NCI-H2107 treated with DMSO at 0.1 percent for 48 hours (cell line): ENCODE measurements around the gene CST7.

Source experiments
- DNase-seq: peaks from one replicate; lab custom pipeline; 2025; ENCODE audit not compliant: unreplicated experiment; lab: John Stamatoyannopoulos, UW

The CST7 gene

DNA sequence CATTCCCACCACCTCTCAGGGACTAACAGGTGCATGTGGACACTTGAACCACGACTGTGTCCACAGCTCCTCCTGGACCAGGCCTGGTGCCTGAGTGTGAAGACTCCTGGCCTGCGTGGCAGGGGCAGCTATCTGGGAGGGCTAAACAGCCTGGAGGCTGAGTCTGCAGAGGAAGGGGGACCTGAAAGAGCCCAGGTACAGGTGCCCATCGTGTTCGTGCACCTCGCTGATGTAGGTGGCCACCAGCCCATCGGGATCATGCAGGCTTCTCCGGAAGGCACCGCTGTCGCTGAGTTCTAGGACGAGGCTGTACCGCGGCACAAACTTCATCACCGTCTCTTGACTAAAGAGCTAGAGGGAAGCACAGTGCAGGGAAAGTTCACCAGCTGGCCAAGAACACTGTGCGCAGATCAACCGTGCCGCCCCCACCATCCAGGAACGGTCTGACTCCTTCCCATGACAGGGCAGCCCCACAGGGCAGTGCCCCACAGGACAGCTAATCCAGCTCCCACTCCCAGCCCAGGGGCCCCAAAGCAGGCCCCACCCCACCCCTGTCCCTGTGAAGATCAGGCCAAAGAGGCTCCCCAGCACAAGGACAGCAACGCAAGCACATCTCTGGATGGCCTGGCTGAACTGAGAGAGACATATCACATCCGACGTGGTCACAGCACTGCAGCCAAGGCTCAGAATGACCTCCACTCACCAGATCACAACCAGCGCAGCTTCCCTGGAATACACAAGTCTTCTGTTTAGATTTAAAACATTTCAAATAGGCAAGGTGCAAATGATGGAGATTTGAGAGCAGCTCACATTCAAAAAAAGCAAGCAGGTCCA, 14.8 kb downstream of the CST7 start:
- no peak for DNase-seq

DNA sequence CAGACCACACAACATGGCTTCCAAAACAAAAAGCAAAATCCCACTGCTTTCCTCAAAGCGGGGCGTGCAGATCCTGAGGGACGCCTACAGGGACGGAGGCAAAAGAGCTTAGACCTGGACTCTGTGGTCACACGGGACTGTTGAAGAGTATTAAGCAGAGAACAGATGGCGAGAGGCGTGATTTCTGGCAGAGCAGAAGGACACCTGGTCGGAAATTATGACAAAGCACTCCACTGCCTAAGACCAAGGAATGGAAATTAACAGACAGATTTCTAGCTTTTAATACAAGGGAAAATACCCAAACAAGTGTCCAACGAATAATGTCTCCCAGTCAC, 15.4 kb downstream of the CST7 start:
- no peak for DNase-seq

- DNase-seq = no peak
These were observed 16.2 kb downstream of the CST7 start for GRCh38 chr20:24965065-24965919.

GRCh38 chr20:24966317-24967012, 17.4 kb downstream of the CST7 start:
- no peak for DNase-seq

- no peak for DNase-seq
These were observed 19.3 kb downstream of the CST7 start for GRCh38 chr20:24968278-24968800.

DNA sequence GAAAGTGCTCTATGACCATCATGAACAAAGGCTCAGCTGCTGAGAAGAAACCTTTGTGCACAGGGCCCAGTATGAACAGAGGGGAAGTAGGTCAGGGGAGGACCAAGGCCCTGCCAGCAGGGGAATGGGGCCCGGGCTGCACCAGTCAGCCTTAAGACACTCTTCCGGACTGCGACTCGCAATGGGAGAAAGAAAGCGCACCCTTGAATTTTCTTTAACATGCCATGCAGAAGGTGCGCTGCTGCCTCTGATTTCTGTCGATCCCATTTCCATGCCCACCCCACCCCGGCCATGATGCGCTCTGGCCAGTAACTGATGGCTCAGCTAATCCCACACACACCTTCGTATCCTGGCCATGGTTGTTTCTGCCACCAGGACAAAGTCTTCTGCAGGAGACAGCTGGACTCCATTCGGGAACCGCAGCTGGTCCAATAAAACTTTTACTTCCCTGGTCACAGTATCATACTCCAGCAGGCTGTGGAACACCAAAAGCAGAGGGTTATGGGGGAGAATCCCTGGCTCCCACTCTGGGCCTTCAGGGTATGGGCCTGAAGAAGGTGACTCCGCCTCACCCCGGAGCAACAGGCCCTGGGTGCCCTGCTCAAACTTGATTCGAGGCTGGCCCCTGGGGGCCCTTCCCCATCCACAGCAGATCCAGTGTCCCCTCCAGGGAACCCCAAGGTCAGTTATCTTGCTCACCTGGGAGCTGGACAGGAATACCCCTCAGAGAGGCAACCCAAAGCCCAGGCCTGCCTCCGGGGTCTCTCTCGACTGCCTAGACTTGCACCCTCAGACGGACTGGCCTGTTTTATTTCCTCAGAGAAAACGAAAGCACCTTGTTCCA, 20.3 kb downstream of the CST7 start:
- DNase-seq = no peak

GRCh38 chr20:24970030-24970553, 21.0 kb downstream of the CST7 start:
- no peak for DNase-seq

DNA sequence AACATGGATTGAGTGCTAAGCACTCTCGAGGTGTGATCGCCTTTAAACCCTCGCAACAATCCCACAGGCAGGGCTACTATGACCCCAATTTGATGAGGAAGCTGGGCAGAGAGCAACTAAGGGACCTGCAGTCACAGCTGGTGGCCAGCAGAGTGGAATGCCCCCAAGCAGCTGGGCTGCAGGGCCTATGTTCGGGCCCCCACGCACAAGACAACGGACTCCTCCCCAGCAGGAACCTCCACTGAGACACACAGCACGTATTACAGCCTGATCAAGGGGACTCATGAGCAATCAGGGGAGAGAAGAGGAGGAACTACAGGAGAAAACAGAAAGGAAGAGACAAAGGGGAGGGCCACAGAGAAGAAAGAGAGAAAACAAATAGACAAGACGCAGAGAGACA, 21.7 kb downstream of the CST7 start:
- no peak for DNase-seq

DNA sequence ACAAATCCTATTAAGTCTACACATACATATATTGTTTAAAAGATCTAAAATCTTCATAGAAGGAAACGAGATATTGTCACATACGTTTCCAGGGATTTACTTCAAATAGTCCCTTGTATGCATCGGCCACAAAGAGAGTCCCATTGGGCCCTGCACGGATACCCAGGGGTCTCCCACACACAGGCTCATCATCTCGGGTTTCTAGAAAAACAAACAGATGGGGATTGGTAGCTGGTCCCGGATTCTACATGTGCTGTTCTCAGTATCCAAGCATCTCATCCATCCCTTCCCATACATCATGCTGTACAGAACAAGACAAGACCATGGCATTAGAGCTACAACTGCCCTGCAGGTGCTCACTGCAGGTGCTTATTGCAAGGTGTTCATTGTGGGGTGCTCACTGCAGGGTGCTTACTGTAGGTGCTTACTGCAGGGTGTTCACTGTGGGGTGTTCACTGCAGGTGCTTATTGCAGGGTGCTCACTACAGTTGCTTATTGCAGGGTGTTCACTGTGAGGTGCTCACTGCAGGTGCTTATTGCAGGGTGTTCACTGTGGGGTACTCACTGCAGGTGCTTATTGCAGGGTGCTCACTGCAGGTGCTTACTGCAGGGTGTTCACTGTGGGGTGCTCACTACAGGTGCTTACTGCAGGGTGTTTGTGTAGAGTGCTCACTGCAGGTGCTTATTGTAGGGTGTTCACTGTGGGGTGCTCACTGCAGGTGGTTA, 22.5 kb downstream of the CST7 start:
- no peak for DNase-seq

GRCh38 chr20:24972341-24972740, 23.3 kb downstream of the CST7 start:
- no peak for DNase-seq

DNA sequence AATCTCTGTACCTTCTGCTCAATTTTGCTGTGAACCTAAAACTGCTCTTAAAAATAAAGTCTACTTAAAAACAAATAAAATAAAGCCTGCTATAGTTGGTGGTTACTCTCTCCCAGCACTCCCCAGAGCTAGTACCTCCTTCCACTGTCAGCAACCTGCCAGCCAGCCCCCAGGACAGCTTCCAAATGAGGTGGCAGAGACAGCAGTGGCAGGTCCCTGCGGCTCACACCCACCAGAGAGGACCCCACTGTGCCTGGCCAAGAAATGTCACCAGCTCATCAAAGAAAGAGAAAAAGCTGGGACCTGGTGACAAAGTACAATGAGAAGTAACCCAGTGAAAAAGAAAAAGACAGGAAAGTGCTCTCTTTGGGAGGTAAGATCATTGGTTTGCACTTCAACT, 28.3 kb downstream of the CST7 start:
- no peak for DNase-seq

DNA sequence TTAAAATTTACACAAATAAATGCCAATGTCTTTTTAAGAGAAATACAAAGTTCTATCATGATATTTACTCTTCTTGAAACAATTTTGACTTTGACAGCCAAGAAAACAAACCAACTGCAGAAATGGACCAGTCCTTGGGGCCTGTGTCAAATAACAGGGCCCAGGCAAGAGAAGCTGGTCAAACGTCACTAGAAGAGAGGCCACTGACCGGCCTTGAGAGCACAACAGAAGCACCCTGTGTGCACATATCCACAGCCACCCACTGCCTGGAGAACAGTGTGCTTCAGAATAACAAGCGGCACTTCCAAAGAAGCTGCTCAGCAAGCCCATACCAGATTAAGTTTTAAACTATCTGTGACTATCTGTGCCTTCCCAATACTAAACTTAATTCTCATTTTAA, 28.7 kb downstream of the CST7 start:
- no peak for DNase-seq

- no peak for DNase-seq
These were observed 29.4 kb downstream of the CST7 start for GRCh38 chr20:24978513-24978912.

DNA sequence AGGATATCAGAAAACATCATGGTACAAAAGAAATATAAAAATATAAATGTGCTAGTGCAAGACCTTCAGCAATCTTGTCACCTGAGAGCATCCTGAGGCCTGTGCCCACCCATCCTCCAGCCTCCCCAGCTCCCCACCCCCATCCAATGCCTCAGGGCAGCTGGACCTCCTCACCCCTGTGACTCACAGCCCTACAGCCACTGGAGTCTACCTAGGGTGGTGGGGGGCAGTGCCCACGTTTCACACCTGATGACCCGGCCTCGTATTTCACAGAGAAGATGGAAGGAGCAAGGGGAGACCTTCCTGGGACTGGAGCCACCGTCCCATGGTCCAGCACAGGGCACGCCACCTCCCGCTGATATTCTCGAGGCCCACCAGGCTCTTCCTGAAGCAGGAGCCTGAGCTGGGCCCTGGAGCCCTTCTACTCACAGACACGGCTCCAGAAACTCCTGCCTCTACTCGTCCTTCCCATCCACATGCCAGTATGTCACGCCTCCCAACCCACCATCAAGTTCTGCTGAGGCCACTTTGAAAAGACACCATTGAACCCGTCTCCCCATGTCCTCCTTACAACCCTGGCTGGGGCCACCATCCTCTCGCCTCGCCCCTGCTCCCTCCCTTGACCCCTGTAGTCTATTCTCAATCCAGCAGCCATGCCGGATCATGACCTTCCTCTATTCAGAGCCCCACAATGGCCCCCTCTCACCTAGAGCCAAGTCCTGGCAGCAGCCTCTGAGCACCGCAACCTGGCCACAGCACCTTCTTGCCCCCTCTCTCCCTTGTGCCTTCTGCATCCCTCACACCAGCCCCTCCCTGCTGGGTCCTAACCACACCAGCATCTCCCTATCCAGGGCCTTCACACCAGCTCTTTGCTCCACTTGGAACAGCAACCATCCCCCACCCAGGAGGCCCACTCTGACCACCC, 30.2 kb downstream of the CST7 start:
- DNase-seq = no peak

DNA sequence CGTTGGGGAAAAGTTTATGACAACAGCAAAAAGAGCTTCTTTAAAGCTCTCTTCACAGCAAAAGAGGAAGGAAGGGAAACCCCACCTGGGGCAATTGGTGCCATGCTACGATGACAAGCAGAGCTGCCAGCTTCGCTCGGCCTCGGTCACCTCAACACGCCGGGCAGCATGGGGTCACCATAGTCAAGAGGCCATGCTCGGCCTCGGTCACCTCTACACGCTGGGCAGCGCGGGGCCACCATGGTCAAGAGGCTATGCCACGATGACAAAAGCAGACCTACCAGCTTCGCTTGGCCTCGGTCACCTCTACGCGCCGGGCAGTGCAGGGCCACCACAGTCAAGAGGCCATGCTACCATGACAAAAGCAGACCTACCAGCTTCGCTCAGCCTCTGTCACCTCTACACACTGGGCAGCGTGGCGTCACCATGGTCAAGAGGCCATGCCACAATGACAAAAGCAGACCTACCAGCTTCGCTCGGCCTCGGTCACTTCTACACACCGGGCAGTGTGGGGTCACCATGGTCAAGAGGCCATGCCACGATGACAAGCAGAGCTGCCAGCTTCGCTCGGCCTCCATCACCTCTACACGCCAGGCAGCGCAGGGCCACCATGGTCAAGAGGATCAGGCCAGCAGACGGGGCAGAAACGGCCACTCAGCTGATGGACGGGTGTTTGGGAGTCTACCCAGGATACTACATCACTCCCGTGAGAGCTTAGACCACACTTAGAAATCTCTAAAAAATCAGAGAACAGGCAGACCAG, 31.4 kb downstream of the CST7 start:
- no peak for DNase-seq

DNA sequence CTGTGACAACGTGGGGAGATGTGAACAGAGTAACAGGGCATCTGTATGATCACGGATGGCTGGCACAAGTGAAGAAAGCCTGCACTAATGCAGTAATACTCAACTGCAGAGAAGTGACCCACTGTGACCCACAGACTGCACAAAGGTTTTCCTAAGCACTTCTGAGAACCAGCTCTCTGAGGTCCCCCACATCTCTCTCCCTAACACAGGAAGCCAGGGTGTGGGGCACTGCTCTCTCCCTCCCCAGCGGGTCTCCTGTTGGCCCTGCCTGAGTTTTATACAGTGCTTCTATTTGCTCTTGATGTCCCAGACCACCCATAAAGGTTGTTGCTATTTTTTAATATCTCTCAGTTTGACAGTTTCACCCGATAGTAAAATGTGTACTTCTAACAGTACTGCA, 32.2 kb downstream of the CST7 start:
- no peak for DNase-seq

DNA sequence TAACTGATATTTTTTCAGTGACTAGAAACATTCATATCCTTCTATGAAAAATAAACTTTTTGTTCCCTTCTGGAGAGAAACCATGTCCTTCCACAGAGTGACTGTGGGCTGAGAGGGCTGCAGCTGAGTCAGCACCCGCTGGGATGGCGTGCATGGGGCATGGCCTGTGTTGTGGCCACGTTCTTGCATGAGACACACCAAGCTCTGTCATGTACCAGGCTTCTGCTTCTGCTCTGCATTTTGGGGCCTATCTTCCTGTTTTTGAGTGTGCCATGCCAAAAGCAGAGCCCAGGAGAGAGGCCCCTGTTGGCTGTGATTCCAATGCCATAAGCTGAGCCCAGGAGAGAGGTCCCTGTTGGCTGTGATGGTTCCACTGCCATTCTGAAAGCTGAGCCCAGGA, 32.7 kb downstream of the CST7 start:
- DNase-seq = no peak

GRCh38 chr20:24983896-24984295, 34.8 kb downstream of the CST7 start:
- no peak for DNase-seq
